ENCODE results near the gene TFAP2A. TPM values are rescaled to one million over a fixed set of nuclear protein-coding genes. Genes with fewer than 3 reads are reported as not detected.
A peak's percentile ranks its signal among the peaks of the same experiment; 100 is the strongest.

Gene TFAP2A
- total and polyA plus RNA-seq, 2 experiments from 2014 or later = 2.5 to 7.2 TPM

GRCh38 chr6:10385524-10386132 is 29.2 kb downstream of the TFAP2A start:
- Histone ChIP-seq H4K20me1 (ENCODE audit: insufficient read depth) (no peaks in the 10 kb centered on the region), H2AFZ (no peak overlapping the region), H3K27ac (no peak overlapping the region), H3F3A (ENCODE audit: insufficient read depth) (no peaks in the 10 kb centered on the region), H3K36me3 (ENCODE audit: low read depth) (no peaks in the 10 kb centered on the region), H3K4me2 (ENCODE audit: unreplicated experiment) (no peak overlapping the region), H3K4me3 (no peak overlapping the region), H3K9me3 (ENCODE audit: low read depth) (no peaks in the 10 kb centered on the region), H3K79me2 (ENCODE audit: insufficient read depth) (no peaks in the 10 kb centered on the region), H3K9ac (no peak overlapping the region), H3K27me3 (replicated peaks; ENCODE audit: insufficient read depth) (peaks cover 99% of the 10 kb centered on the region), H3K9me2 (ENCODE audit: insufficient read depth) (no peaks in the 10 kb centered on the region), H3K4me1 (ENCODE audit: insufficient read depth) (no peaks in the 10 kb centered on the region)
- WGBS, 2 experiments (ENCODE audit: low coverage in 1 of 2, low lambda C conversion rate in 2 of 2, missing lambda C conversion rate in 2 of 2) = 16 to 18% methylated on average over 21 of the region's 21 CpGs
- TF ChIP-seq EZH2phosphoT487 (IDR thresholded peaks at IDR 0.05; ENCODE audit: insufficient read depth, low read depth) (no peak), EZH2 (IDR thresholded peaks at IDR 0.05; ENCODE audit: insufficient read depth, poor library complexity, severe bottlenecking) (no peak)
- DNase-seq = no peak
- in situ Hi-C loops (cut with MboI) = no loop called here

DNA sequence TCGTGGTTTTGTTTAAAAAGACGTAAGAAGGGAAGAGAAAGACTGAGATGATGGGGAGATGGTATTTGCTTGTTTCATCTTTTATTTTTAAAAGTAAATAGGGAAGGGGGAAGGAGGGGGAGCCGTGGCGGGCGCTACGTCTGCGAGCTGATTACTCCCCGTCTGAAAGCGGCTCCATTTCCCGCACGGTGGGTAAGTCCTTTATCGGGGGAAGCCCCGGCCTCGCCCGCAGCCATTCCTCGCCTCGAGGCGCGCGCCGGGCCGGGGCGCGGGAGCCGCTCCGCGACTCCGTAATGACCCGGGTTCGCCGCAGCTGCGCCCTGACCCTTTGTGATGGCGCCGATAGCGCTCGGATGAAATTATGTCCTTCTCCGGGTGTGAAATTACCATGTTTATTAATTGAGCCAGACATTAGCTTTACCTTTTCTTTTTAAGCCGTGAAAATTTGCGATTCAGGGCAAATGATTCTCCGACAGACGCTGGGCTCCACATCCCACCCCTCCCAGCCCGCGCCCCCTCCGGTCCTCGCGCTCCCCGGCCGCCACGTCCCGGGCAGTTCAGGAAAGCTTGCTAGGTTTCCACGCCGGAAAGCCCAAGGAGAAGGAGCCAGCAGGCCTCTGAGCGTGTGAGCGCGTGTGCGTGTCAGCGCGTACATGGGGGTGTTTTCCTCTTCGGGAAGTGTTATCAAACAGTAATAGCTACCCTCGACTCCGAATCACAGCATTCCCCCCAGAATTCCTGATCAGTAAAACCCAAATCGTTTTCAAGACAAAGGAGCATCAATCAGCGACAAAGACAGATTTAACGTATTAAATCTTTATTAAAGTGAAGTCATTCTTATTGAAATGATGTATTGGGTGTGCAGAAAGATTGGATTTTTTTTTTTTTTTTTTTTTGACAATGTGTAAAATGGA is 30.0 kb downstream of the TFAP2A start:
- no peaks in the 10 kb centered on the region for H4K20me1 ChIP-seq (ENCODE audit: insufficient read depth)
- H3K4me1 ChIP-seq (ENCODE audit: insufficient read depth) = no peaks in the 10 kb centered on the region
- no peak for DNase-seq
- H2AFZ ChIP-seq = no peak overlapping the region
- H3K9me3 ChIP-seq (ENCODE audit: low read depth) = no peaks in the 10 kb centered on the region
- no peaks in the 10 kb centered on the region for H3F3A ChIP-seq (ENCODE audit: insufficient read depth)
- H3K27ac ChIP-seq = no peak overlapping the region
- H3K36me3 ChIP-seq (ENCODE audit: low read depth) = no peaks in the 10 kb centered on the region
- TF ChIP-seq EZH2phosphoT487 (IDR thresholded peaks at IDR 0.05; ENCODE audit: insufficient read depth, low read depth) (no peak), EZH2 (IDR thresholded peaks at IDR 0.05; ENCODE audit: insufficient read depth, poor library complexity, severe bottlenecking) (no peak)
- no peak overlapping the region for H3K4me3 ChIP-seq
- H3K27me3 ChIP-seq (replicated peaks; ENCODE audit: insufficient read depth) = peaks cover 91% of the 10 kb centered on the region
- no peaks in the 10 kb centered on the region for H3K79me2 ChIP-seq (ENCODE audit: insufficient read depth)
- H3K9me2 ChIP-seq (ENCODE audit: insufficient read depth) = no peaks in the 10 kb centered on the region
- 24 to 27% methylated on average over 64 of the region's 64 CpGs for WGBS, 2 experiments (ENCODE audit: low coverage in 1 of 2, low lambda C conversion rate in 2 of 2, missing lambda C conversion rate in 2 of 2)
- in situ Hi-C loops (cut with MboI) = no loop called here
- no peak overlapping the region for H3K9ac ChIP-seq
- H3K4me2 ChIP-seq (ENCODE audit: unreplicated experiment) = no peak overlapping the region

- WGBS, 2 experiments (ENCODE audit: low coverage in 1 of 2, low lambda C conversion rate in 2 of 2, missing lambda C conversion rate in 2 of 2) = 12 to 15% methylated on average over 9 of the region's 9 CpGs
- TF ChIP-seq EZH2 (IDR thresholded peaks at IDR 0.05; ENCODE audit: insufficient read depth, poor library complexity, severe bottlenecking) (peak; percentile 41), EZH2phosphoT487 (IDR thresholded peaks at IDR 0.05; ENCODE audit: insufficient read depth, low read depth) (0 out of 2 replicates have a peak, but pooled peaks have one; percentile 70)
- no peak for DNase-seq
- Histone ChIP-seq H3K9me3 (ENCODE audit: low read depth) (no peaks in the 10 kb centered on the region), H3K9me2 (ENCODE audit: insufficient read depth) (no peaks in the 10 kb centered on the region), H2AFZ (no peak overlapping the region), H3K79me2 (ENCODE audit: insufficient read depth) (no peaks in the 10 kb centered on the region), H3K9ac (no peak overlapping the region), H4K20me1 (ENCODE audit: insufficient read depth) (no peaks in the 10 kb centered on the region), H3K36me3 (ENCODE audit: low read depth) (no peaks in the 10 kb centered on the region), H3K27ac (no peak overlapping the region), H3F3A (ENCODE audit: insufficient read depth) (no peaks in the 10 kb centered on the region), H3K4me3 (no peak overlapping the region), H3K27me3 (replicated peaks; ENCODE audit: insufficient read depth) (peaks cover 84% of the 10 kb centered on the region), H3K4me2 (ENCODE audit: unreplicated experiment) (no peak overlapping the region), H3K4me1 (ENCODE audit: insufficient read depth) (no peaks in the 10 kb centered on the region)
- in situ Hi-C loops (cut with MboI) = no loop called here
These were observed 30.7 kb downstream of the TFAP2A start for GRCh38 chr6:10384091-10384609.

DNA sequence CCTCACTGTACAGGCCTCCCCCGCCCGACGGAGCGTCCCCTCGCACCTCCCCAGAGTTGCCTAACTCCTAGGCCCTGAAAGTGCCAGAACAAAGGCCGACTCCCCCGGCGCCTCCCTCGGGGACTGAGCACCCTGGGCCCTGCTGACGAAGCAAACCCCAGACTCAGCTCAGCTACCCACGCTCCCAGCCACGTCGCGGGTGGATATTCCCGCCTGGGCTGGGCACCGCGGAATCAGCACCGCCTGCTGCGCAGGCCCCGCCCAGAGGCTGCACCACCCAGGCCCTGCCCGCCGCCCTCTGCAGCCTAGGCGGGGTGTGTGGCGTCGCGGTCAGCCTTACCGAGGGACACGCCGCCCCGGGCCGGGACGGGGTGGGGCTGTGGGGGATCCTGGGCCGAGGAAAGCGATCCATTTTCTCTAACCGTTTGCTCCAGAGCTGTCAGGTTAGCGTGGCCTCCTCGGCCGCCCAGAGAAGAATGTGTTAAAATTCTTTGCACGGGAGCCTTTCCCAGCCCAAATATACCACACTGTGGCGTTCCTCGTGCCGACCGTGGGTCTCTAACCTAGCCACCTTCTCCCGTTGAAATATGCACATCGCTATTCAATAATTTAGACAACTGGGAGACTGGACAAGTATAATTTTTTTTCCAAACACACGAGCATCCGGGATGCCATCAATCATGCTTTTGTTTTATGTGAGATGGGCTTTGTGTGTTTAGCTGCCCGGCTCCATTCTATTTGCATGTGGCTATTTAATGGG is 31.4 kb downstream of the TFAP2A start:
- no peaks in the 10 kb centered on the region for H3K9me3 ChIP-seq (ENCODE audit: low read depth)
- peak overlapping the region; percentile 46; the same call in 1 of the 2 replicates for H2AFZ ChIP-seq
- 5% methylated on average over 36 to 38 of the region's 48 CpGs for WGBS, 2 experiments (ENCODE audit: low coverage in 1 of 2, low lambda C conversion rate in 2 of 2, missing lambda C conversion rate in 2 of 2)
- no peaks in the 10 kb centered on the region for H3K79me2 ChIP-seq (ENCODE audit: insufficient read depth)
- no peaks in the 10 kb centered on the region for H3K36me3 ChIP-seq (ENCODE audit: low read depth)
- no peaks in the 10 kb centered on the region for H3K9me2 ChIP-seq (ENCODE audit: insufficient read depth)
- peaks cover 78% of the 10 kb centered on the region for H3K27me3 ChIP-seq (replicated peaks; ENCODE audit: insufficient read depth)
- no peaks in the 10 kb centered on the region for H3F3A ChIP-seq (ENCODE audit: insufficient read depth)
- H3K4me2 ChIP-seq (ENCODE audit: unreplicated experiment) = peak overlapping the region; percentile 37
- in situ Hi-C loops (cut with MboI) = no loop called here
- H3K4me1 ChIP-seq (ENCODE audit: insufficient read depth) = no peaks in the 10 kb centered on the region
- TF ChIP-seq EZH2phosphoT487 (IDR thresholded peaks at IDR 0.05; ENCODE audit: insufficient read depth, low read depth) = no peak
- TF ChIP-seq EZH2 (IDR thresholded peaks at IDR 0.05; ENCODE audit: insufficient read depth, poor library complexity, severe bottlenecking) = no peak
- H4K20me1 ChIP-seq (ENCODE audit: insufficient read depth) = no peaks in the 10 kb centered on the region
- H3K9ac ChIP-seq = no peak overlapping the region
- H3K4me3 ChIP-seq = peak overlapping the region; percentile 24; the same call in 1 of the 2 replicates
- no peak for DNase-seq
- H3K27ac ChIP-seq = no peak overlapping the region

All from GM23248 (cell line).